K562 (cell line): ENCODE data around the gene NCDN. TPM values are rescaled to one million over a fixed set of nuclear protein-coding genes. Genes with fewer than 3 reads are reported as not detected.

Experiments used
- ATAC-seq: fragments of 200-7000 bp; cut with Tn5 transposase; 3 replicates; pipeline ENCODE4 v1.9.1; 2020; ENCODE audit warnings: moderate library complexity
- BruUV-seq: library from RNA; stranded (reverse); fragments of 400-500 nt; replicated peaks from 2 replicates; lab custom pipeline; 2021; lab: Mats Ljungman, UMichigan
- CTCF ChIA-PET: fragments of 300-600 bp; formaldehyde crosslinking; extraction: SDS; loops from one replicate; lab custom pipeline; 2021; ENCODE audit warnings: low intra/inter-chr PET ratio; lab: Yijun Ruan, JAX
- POLR2A ChIA-PET: fragments of 300-600, 350-650 bp; sonication (Branson Sonifier 250); formaldehyde crosslinking; extraction: SDS; loops from one replicate; lab custom pipeline; 2021; ENCODE audit warnings: antibody characterized with exemption, inconsistent platforms; lab: Yijun Ruan, JAX
- DNase-seq, 4 experiments: peaks; one replicate each; pipeline versions ENCODE4 v3.0.0 to v3.0.0-alpha.2; 2011 to 2018; ENCODE audit warnings: low spot score in 3 of 4, mixed read lengths in 3 of 4; ENCODE audit errors: extremely low read depth in 1 of 4
- FAIRE-seq: peaks from 2 replicates; lab custom pipeline; 2011; peaks lifted over from hg19 to GRCh38; lab: Jason Lieb, UNC
- H2AFZ ChIP-seq: 2 replicates; pipeline ENCODE4 v1.6.0; 2011; ENCODE audit warnings: low read depth, low read length, control low read depth, inconsistent platforms
- H3K27ac ChIP-seq: fragments of 200-600 bp; 3 replicates; pipeline ENCODE4 v1.8.0; 2011; ENCODE audit warnings: low read depth, mild to moderate bottlenecking, control low read depth, inconsistent platforms, low read length, moderate library complexity, mixed read lengths; ENCODE audit errors: extremely low read depth
- H3K27me3 ChIP-seq, 2 experiments: fragments of 300-600 bp in 1 of 2; 2 replicates in 1 of 2; 3 replicates in 1 of 2; pipeline versions ENCODE4 v1.6.0 to v1.8.0; 2011; ENCODE audit warnings: inconsistent platforms in 2 of 2, low read length in 2 of 2, mild to moderate bottlenecking in 1 of 2, mixed read lengths in 1 of 2, moderate library complexity in 1 of 2; ENCODE audit not compliant: control insufficient read depth in 2 of 2, insufficient read depth in 2 of 2
- H3K36me3 ChIP-seq: fragments of 300-600 bp; 3 replicates; pipeline ENCODE4 v1.8.0; 2011; ENCODE audit warnings: mild to moderate bottlenecking, low read length, inconsistent platforms; ENCODE audit not compliant: control insufficient read depth, insufficient read depth
- H3K4me1 ChIP-seq, 2 experiments: fragments of 200-600 bp in 1 of 2; replicated peaks in 1 of 2; 2 replicates in 1 of 2; 3 replicates in 1 of 2; pipeline versions ENCODE4 v1.5.1 to v1.8.0; 2011; ENCODE audit warnings: inconsistent platforms in 2 of 2, low read length in 2 of 2, mild to moderate bottlenecking in 1 of 2, mixed read lengths in 1 of 2, moderate library complexity in 1 of 2; ENCODE audit not compliant: control insufficient read depth in 2 of 2, insufficient read depth in 2 of 2
- H3K4me2 ChIP-seq: 2 replicates; pipeline ENCODE4 v1.6.1; 2011; ENCODE audit warnings: low read length, control low read depth, inconsistent platforms, mixed read lengths; ENCODE audit not compliant: insufficient read depth
- H3K4me3 ChIP-seq: fragments of 200-600 bp; sonication (generic), shearing (Covaris generic); 2 replicates; pipeline ENCODE4 v1.5.1; 2016; ENCODE audit warnings: control low read depth, inconsistent platforms
- H3K79me2 ChIP-seq: fragments of 200-600 bp; 3 replicates; pipeline ENCODE4 v1.8.0; 2011; ENCODE audit warnings: low read length, inconsistent platforms; ENCODE audit not compliant: control insufficient read depth, insufficient read depth
- H3K9ac ChIP-seq, 2 experiments: 2 replicates each; pipeline versions ENCODE4 v1.6.0 to v1.6.1; 2011; ENCODE audit warnings: low read depth in 2 of 2, low read length in 2 of 2, control low read depth in 1 of 2, inconsistent platforms in 1 of 2, mild to moderate bottlenecking in 1 of 2, mixed read lengths in 1 of 2; ENCODE audit not compliant: insufficient read depth in 1 of 2
- H3K9me1 ChIP-seq: one replicate; pipeline ENCODE4 v1.6.0; 2011; ENCODE audit warnings: inconsistent platforms, mild to moderate bottlenecking, low read length, moderate library complexity; ENCODE audit not compliant: control insufficient read depth, insufficient read depth
- H3K9me3 ChIP-seq: replicated peaks from 2 replicates; pipeline ENCODE4 v1.5.1; 2011; ENCODE audit warnings: low read depth, low read length, inconsistent platforms; ENCODE audit not compliant: control insufficient read depth, insufficient read depth
- H4K20me1 ChIP-seq: replicated peaks from 2 replicates; pipeline ENCODE4 v1.6.1; 2011; ENCODE audit warnings: low read length, inconsistent platforms, mixed read lengths; ENCODE audit not compliant: control insufficient read depth, insufficient read depth
- COPS2 ChIP-seq: fragments of 450-650 bp; conservative IDR thresholded peaks from 2 replicates; pipeline ENCODE4 v1.6.1; 2016; ENCODE audit warnings: mild to moderate bottlenecking, moderate library complexity
- ELF4 ChIP-seq: fragments of 450-650 bp; formaldehyde crosslinking; IDR thresholded peaks from 2 replicates; pipeline ENCODE4 v1.4.0; 2022; ENCODE audit warnings: missing genetic modification characterization
- ERF ChIP-seq: fragments of 450-650 bp; formaldehyde crosslinking; IDR thresholded peaks from 2 replicates; pipeline ENCODE4 v1.4.0; 2020; ENCODE audit warnings: mild to moderate bottlenecking, mixed read lengths
- ETS1 ChIP-seq: conservative IDR thresholded peaks from 2 replicates; pipeline ENCODE4 v1.6.1; 2011; ENCODE audit warnings: low read depth, mild to moderate bottlenecking, low read length; ENCODE audit not compliant: control insufficient read depth
- HMGN3 ChIP-seq: IDR thresholded peaks from 2 replicates; pipeline ENCODE4 v1.6.1; 2011; ENCODE audit warnings: borderline replicate concordance, low read depth, mild to moderate bottlenecking, mixed read lengths, low read length; ENCODE audit not compliant: insufficient read length; ENCODE audit errors: extremely low read depth
- MBD2 ChIP-seq: sonication (generic); IDR thresholded peaks from 2 replicates; pipeline ENCODE4 v1.6.1; 2016; ENCODE audit warnings: low read depth, borderline replicate concordance
- PREB ChIP-seq: sonication (generic); formaldehyde crosslinking; IDR thresholded peaks from 2 replicates; pipeline ENCODE4 v1.8.1; 2023; ENCODE audit warnings: mild to moderate bottlenecking, missing genetic modification reagents
- PRPF4 ChIP-seq: fragments of 200-400 bp; formaldehyde crosslinking; IDR thresholded peaks from one replicate; pipeline ENCODE4 v1.6.1; 2017; ENCODE audit warnings: low read length, low read depth, mild to moderate bottlenecking; ENCODE audit not compliant: insufficient read depth, poor library complexity, severe bottlenecking
- RAD21 ChIP-seq, 2 experiments: fragments of 250-450 bp in 1 of 2; fragments of 450-650 bp in 1 of 2; sonication (Bioruptor Pico) in 1 of 2; formaldehyde crosslinking in 1 of 2; IDR thresholded peaks in 1 of 2; conservative IDR thresholded peaks in 1 of 2; 2 replicates each; pipeline versions ENCODE4 v1.4.0 to v1.8.0; 2020 to 2022; ENCODE audit warnings: mild to moderate bottlenecking in 2 of 2, moderate library complexity in 1 of 2
- RBM14 ChIP-seq: fragments of 200-400 bp; formaldehyde crosslinking; IDR thresholded peaks from 2 replicates; pipeline ENCODE4 v1.6.1; 2018; ENCODE audit warnings: low read depth, mild to moderate bottlenecking, low read length, moderate library complexity, borderline replicate concordance; ENCODE audit not compliant: insufficient read depth
- RBM22 ChIP-seq: fragments of 200-400 bp; formaldehyde crosslinking; IDR thresholded peaks from 2 replicates; pipeline ENCODE4 v1.6.1; 2018; ENCODE audit warnings: low read length, low read depth; ENCODE audit not compliant: poor library complexity, severe bottlenecking
- RBM39 ChIP-seq: fragments of 200-400 bp; formaldehyde crosslinking; optimal IDR thresholded peaks from 2 replicates; pipeline ENCODE3; 2018; ENCODE audit warnings: low read depth, low read length
- SRSF7 ChIP-seq: fragments of 200-400 bp; formaldehyde crosslinking; optimal IDR thresholded peaks from 2 replicates; pipeline ENCODE3; 2017; ENCODE audit warnings: mild to moderate bottlenecking, low read depth, low read length
- STAT6 ChIP-seq: sonication (generic); formaldehyde crosslinking; IDR thresholded peaks from 2 replicates; pipeline ENCODE4 v1.8.1; 2023; ENCODE audit warnings: mild to moderate bottlenecking, missing genetic modification reagents
- ZBTB26 ChIP-seq: fragments of 450-650 bp; formaldehyde crosslinking; IDR thresholded peaks from 2 replicates; pipeline ENCODE4 v1.4.0; 2022; ENCODE audit warnings: missing genetic modification characterization
- ZNF316 ChIP-seq: fragments of 450-650 bp; IDR thresholded peaks from 2 replicates; pipeline ENCODE4 v1.6.1; 2016
- ZNF507 ChIP-seq: conservative IDR thresholded peaks from 2 replicates; pipeline ENCODE4 v1.6.1; 2017; ENCODE audit warnings: missing genetic modification characterization, missing compliant biosample characterization
- ZNF717 ChIP-seq: fragments of 250-450 bp; sonication (Bioruptor Pico); IDR thresholded peaks from 2 replicates; pipeline ENCODE4 v1.5.0; 2021
- WGBS: fragments of 100-300 bp; shearing (Covaris generic); methylation state at CpG from one replicate; pipeline ENCODE4 v1.1.6; 2016; ENCODE audit warnings: low coverage, mixed read lengths; ENCODE audit not compliant: insufficient coverage; ENCODE audit errors: missing lambda C conversion rate; 5-methylcytosine and 5-hydroxymethylcytosine counted together
- in situ Hi-C: fragments of 300-500 bp; cut with MboI; formaldehyde crosslinking; loops from 4 replicates; pipeline ENCODE4 v1.15.0; 2018; ENCODE audit warnings: inconsistent platforms, mixed read lengths
- intact Hi-C: fragments of 100-400 bp; cut with micrococcal nuclease; formaldehyde crosslinking; loops from 2 replicates; pipeline ENCODE4 v1.14.2; 2022
- polyA plus RNA-seq, 8 experiments: library from polyadenylated mRNA; depleted of rRNA in 4 of 8; stranded (reverse) in 5 of 8; unstranded in 3 of 8; fragments of >200 nt; fragmentation: Nextera tagmentation in 2 of 8; fragmentation: Illumina TruSeq in 1 of 8; extraction: Ambion mirVana in 2 of 8; extraction: Trizol in 1 of 8; gene quantifications; 2 replicates each; pipeline versions ENCODE4 v1.2.1 to v1.2.3, GENCODE V29; 2011 to 2014; ENCODE audit warnings: inconsistent platforms in 1 of 8, missing spikeins in 1 of 8
- total RNA-seq, 7 experiments: library from RNA; depleted of rRNA in 6 of 7; stranded (reverse); fragments of >200 nt in 6 of 7; fragmentation: Illumina TruSeq in 2 of 7; extraction: Trizol in 2 of 7; gene quantifications; 2 replicates each; pipeline versions ENCODE4 v1.2.1 to v1.2.3, GENCODE V29; 2011 to 2021; ENCODE audit warnings: low replicate concordance in 1 of 7

Gene NCDN
- total and polyA plus RNA-seq, 9 of the 15 experiments (the other 6 are each of a cell fraction or from before 2014, with no cell fraction given): 1.9 to 35.1 (median 10.7) TPM

- ChIA-PET CTCF (no interaction called here), POLR2A (no interaction called here)
- intact Hi-C loops: no loop called here
- ATAC-seq (no peak), FAIRE-seq (no peak), DNase-seq (no peak)
- no peak overlapping the region for H2AFZ ChIP-seq
- no peaks in the 10 kb centered on the region for H3K9me3 ChIP-seq
- H3K4me3 ChIP-seq: no peak overlapping the region
- no peak overlapping the region for H3K27ac ChIP-seq
- no peaks in the 10 kb centered on the region for H3K27me3 ChIP-seq
- H3K4me2 ChIP-seq: no peak overlapping the region
- in situ Hi-C loops: no loop called here
- TF ChIP-seq COPS2: no peak
- TF ChIP-seq SRSF7: no peak
- no peak for TF ChIP-seq ZNF717 (CRISPR knock-in tag)
- no peak for TF ChIP-seq RBM14
- no peak for TF ChIP-seq ZNF507
- no peak for TF ChIP-seq ZNF316
- no peak for TF ChIP-seq ERF (CRISPR knock-in tag)
- TF ChIP-seq ZBTB26 (CRISPR knock-in tag): no peak
- no peak for TF ChIP-seq PRPF4
- no peak for TF ChIP-seq RAD21 (CRISPR knock-in tag; conservative IDR thresholded peaks at IDR 0.05 in 1 of 2, IDR thresholded peaks at IDR 0.05 in 1 of 2)
- no peak for TF ChIP-seq ETS1
- no peak for TF ChIP-seq RBM22
- TF ChIP-seq RBM39: no peak
- TF ChIP-seq STAT6 (CRISPR knock-in tag): no peak
- TF ChIP-seq HMGN3: no peak
- no peak for TF ChIP-seq MBD2
- TF ChIP-seq ELF4 (CRISPR knock-in tag): no peak
- TF ChIP-seq PREB (CRISPR knock-in tag): no peak
- no peaks in the 10 kb centered on the region for H3K9me1 ChIP-seq
- BruUV-seq: no TSS peak
- H4K20me1 ChIP-seq: no peaks in the 10 kb centered on the region
- H3K79me2 ChIP-seq: no peaks in the 10 kb centered on the region
- H3K9ac ChIP-seq: no peak overlapping the region
- peaks cover 4 to 10% of the 10 kb centered on the region in 2 experiments; a peak in 3 of 5 replicates for H3K4me1 ChIP-seq
- 58% methylated on average over 8 of the region's 8 CpGs for WGBS
- peaks cover 8% of the 10 kb centered on the region; the same call in 1 of the 3 replicates for H3K36me3 ChIP-seq
Measured at GRCh38 chr1:35591211-35591610, 33.6 kb downstream of the NCDN start.
